Measurements from ENCODE around the gene PARVG. TPM values are rescaled to one million over a fixed set of nuclear protein-coding genes. Genes with fewer than 3 reads are reported as not detected.

The PARVG gene
- total RNA-seq, 2 experiments from 2014 or later: 76.5 to 76.9 TPM

GRCh38 chr22:44221710-44222475 is 41.2 kb downstream of the PARVG start:
- Mint-ChIP-seq H3K9me3 (no peaks in the 10 kb centered on the region), H3K27me3 (peaks cover 9% of the 10 kb centered on the region), H3K36me3 (ENCODE audit: low read depth) (no peaks in the 10 kb centered on the region), H3K27ac (no peak overlapping the region), H3K4me3 (no peak overlapping the region), H3K4me1 (ENCODE audit: low read depth) (no peaks in the 10 kb centered on the region)
- DNase-seq (no peak), ATAC-seq (no peak)
- POLR2A ChIA-PET: no interaction called here
- no peak for TF ChIP-seq CTCF (IDR thresholded peaks at IDR 0.05)
- intact Hi-C loops (cut with micrococcal nuclease): no loop called here
- CTCF ChIA-PET: no interaction called here

DNA sequence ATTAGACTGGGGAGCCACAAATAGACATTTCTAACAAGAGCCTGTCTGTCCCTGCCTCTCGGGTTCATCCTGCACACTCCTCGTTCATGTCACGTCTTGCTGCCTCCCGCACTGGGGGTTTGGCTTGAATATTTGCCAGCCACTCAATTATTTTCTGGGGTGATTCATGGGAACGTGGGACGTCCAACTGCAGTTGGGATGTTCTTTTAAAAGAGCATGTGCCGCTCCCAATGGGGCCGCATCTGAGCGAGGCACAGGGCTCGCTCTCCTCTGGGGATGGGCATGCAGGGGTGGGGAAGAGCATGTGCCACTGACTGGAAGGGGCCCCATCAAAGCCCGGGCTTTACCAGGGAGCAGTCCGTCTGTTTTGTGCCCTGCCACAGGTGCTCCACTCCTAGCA is 43.4 kb downstream of the PARVG start:
- no peak overlapping the region for H3K27ac Mint-ChIP-seq
- no peak overlapping the region for H3K4me3 Mint-ChIP-seq
- CTCF ChIA-PET: no interaction called here
- POLR2A ChIA-PET: interaction anchor here (0.7 kb wide), 1 partner anchor 252 kb away, joined by 3 read pairs; no protein-coding TSS in a partner anchor
- H3K27me3 Mint-ChIP-seq: peaks cover 9% of the 10 kb centered on the region
- intact Hi-C loops (cut with micrococcal nuclease): no loop called here
- DNase-seq (no peak), ATAC-seq (no peak)
- H3K9me3 Mint-ChIP-seq: peaks cover 5% of the 10 kb centered on the region
- no peaks in the 10 kb centered on the region for H3K36me3 Mint-ChIP-seq (ENCODE audit: low read depth)
- no peaks in the 10 kb centered on the region for H3K4me1 Mint-ChIP-seq (ENCODE audit: low read depth)
- TF ChIP-seq CTCF (IDR thresholded peaks at IDR 0.05): no peak

DNA sequence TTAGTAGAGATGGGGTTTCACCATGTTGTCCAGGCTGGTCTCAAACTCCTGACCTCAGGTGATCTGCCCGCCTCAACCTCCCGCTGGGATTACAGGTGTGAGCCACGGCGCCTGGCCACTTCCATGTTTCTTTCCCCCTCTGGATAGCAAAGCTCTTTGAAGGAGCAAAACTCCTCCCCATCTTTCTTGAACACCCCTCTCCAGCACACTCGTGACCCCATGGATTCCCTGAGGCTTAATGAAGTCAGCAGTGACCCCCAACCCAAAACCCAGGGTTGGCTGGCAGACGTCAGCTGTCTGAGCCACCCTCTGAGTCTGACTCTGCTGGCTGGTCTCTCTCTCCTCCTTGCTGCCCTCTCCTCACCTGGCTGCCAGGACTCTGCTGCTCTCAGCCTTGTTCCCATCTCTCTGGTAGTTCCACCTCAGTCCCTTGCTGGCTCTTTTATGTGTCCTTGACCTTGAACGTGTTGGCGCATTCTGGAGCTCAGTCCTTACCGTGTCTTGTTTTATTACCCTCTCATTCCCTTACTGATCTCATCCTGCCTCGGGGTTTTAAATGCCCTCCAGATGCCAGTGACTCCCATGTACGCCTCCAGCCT is 44.5 kb downstream of the PARVG start:
- Mint-ChIP-seq H3K4me3 (no peak overlapping the region), H3K36me3 (ENCODE audit: low read depth) (no peaks in the 10 kb centered on the region), H3K4me1 (ENCODE audit: low read depth) (no peaks in the 10 kb centered on the region), H3K27me3 (peaks cover 9% of the 10 kb centered on the region), H3K27ac (no peak overlapping the region), H3K9me3 (peaks cover 10% of the 10 kb centered on the region)
- intact Hi-C loops (cut with micrococcal nuclease): no loop called here
- no peak for TF ChIP-seq CTCF (IDR thresholded peaks at IDR 0.05)
- ATAC-seq (no peak), DNase-seq (no peak)
- POLR2A ChIA-PET: no interaction called here
- CTCF ChIA-PET: no interaction called here

DNA sequence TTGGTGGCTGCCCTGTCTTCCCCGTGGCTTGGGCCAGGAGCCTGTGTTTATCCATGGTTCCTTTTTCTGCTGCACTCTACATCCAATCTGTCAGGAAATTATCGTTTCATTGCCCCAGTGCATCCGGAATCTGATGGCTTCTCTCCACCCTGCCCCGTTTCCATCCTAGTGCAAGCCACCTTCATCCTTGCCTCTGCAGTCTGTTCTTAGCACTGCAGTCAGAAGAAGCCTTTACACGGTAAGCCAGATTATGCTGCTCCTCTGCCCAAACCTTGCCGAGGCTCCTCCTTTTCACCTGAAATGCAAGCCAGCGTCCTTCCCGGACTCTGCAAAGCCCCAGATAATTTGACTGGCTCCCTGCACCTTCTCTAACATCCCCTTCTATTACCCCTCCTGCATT is 45.1 kb downstream of the PARVG start:
- ATAC-seq: no peak
- Mint-ChIP-seq H3K36me3 (ENCODE audit: low read depth) (no peaks in the 10 kb centered on the region), H3K27me3 (peaks cover 9% of the 10 kb centered on the region), H3K9me3 (peaks cover 10% of the 10 kb centered on the region), H3K4me1 (ENCODE audit: low read depth) (no peaks in the 10 kb centered on the region), H3K4me3 (no peak overlapping the region), H3K27ac (no peak overlapping the region)
- DNase-seq: no peak
- POLR2A ChIA-PET: no interaction called here
- intact Hi-C loops (cut with micrococcal nuclease): no loop called here
- no peak for TF ChIP-seq CTCF (IDR thresholded peaks at IDR 0.05)
- CTCF ChIA-PET: no interaction called here

GRCh38 chr22:44229331-44229730 is 48.6 kb downstream of the PARVG start:
- CTCF ChIA-PET: no interaction called here
- no peaks in the 10 kb centered on the region for H3K4me1 Mint-ChIP-seq (ENCODE audit: low read depth)
- POLR2A ChIA-PET: no interaction called here
- DNase-seq (no peak), ATAC-seq (no peak)
- no peak for TF ChIP-seq CTCF (IDR thresholded peaks at IDR 0.05)
- peaks cover 9% of the 10 kb centered on the region for H3K27me3 Mint-ChIP-seq
- H3K9me3 Mint-ChIP-seq: peaks cover 10% of the 10 kb centered on the region
- no peak overlapping the region for H3K4me3 Mint-ChIP-seq
- H3K27ac Mint-ChIP-seq: no peak overlapping the region
- intact Hi-C loops (cut with micrococcal nuclease): no loop called here
- no peaks in the 10 kb centered on the region for H3K36me3 Mint-ChIP-seq (ENCODE audit: low read depth)

Data from activated CD8-positive, alpha-beta T cell treated with anti-CD3 and anti-CD28 coated beads for 36 hours (primary cell).